Astrocyte of the cerebellum (primary cell): ENCODE results near the gene OSBPL9.

Experiments used
- DNase-seq: peaks from one replicate; pipeline ENCODE4 v3.0.0-alpha.2; 2011; ENCODE audit warnings: low read depth
- H3K4me3 ChIP-seq: 2 replicates; pipeline ENCODE4 v1.5.1; 2011; ENCODE audit warnings: mild to moderate bottlenecking, low read depth, low read length, moderate library complexity
- in situ Hi-C: cut with HindIII; loops from 2 replicates; pipeline ENCODE4 v1.10.0; 2017; ENCODE audit warnings: low sequenced_read_pairs
- TF ChIP-seq, protein P1 (sequence below): IDR thresholded peaks from 2 replicates; pipeline ENCODE4 v1.5.1; 2012; ENCODE audit warnings: low read length, low read depth, moderate library complexity, mild to moderate bottlenecking; ENCODE audit errors: missing control alignments

OSBPL9 gene

DNA sequence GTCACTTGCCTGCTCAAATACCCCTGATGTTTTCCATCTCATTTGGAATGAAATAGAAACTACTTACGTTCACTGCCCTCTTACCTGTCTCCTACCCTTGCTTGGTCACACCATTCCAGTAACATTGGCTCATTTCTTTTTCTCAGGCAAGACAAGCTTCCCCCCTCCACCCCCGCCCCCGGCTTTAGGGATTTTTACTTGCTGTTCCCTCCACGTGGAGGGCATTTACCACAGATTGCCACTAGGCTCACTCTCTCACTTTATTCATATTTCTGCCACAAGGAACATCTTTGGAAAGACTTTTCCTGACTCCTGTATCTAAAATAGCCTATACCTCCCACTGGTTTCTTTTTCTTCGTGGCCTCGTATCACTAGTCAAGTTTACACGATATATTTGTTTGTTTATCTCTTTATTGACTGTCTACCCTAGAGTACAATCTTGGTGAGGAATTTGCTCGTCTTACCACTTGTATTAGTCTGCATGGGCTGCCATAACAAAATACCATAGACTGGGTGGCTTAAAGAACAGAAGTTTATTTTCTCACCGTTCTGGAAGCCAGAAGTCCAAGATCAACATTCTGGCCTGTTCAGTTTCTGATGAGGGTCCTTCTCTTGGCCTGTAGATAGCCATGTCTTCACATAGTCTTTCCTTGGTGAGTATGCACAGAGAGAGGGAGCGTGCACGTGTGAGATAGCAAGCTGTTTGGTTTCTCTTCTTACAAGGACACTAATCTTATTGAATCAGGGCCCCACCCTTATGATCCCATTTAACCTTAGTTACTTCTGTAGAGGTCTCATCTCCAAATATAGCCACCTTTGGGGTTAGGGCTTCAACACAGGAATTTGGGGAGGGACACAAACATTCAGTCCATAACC lies 135.4 kb downstream of the OSBPL9 start:
- DNase-seq: no peak
- TF ChIP-seq, protein P1, sequence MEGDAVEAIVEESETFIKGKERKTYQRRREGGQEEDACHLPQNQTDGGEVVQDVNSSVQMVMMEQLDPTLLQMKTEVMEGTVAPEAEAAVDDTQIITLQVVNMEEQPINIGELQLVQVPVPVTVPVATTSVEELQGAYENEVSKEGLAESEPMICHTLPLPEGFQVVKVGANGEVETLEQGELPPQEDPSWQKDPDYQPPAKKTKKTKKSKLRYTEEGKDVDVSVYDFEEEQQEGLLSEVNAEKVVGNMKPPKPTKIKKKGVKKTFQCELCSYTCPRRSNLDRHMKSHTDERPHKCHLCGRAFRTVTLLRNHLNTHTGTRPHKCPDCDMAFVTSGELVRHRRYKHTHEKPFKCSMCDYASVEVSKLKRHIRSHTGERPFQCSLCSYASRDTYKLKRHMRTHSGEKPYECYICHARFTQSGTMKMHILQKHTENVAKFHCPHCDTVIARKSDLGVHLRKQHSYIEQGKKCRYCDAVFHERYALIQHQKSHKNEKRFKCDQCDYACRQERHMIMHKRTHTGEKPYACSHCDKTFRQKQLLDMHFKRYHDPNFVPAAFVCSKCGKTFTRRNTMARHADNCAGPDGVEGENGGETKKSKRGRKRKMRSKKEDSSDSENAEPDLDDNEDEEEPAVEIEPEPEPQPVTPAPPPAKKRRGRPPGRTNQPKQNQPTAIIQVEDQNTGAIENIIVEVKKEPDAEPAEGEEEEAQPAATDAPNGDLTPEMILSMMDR: no peak
- in situ Hi-C loops: no loop called here
- no peak overlapping the region for H3K4me3 ChIP-seq

DNA sequence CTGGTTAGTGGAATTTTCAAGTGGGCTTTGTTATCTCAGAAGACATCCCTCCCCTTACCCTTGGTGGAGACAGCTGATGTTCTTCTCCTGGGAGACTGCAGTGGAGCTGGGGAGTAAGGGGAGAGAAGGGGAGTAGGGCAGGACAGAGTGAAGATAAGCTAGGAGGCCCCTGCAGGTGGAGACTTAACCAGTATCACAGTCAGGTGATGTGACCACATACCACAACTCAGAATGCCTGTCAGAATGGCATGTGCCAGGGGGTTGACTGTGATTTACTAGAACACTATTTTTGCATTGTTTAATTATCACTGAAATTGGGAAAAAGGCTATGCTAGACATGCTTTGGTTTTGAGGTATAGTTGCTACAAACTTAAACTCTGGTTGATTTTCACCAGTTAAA lies 137.1 kb downstream of the OSBPL9 start:
- in situ Hi-C loops: no loop called here
- TF ChIP-seq, protein P1: no peak
- H3K4me3 ChIP-seq: no peak overlapping the region
- no peak for DNase-seq

DNA sequence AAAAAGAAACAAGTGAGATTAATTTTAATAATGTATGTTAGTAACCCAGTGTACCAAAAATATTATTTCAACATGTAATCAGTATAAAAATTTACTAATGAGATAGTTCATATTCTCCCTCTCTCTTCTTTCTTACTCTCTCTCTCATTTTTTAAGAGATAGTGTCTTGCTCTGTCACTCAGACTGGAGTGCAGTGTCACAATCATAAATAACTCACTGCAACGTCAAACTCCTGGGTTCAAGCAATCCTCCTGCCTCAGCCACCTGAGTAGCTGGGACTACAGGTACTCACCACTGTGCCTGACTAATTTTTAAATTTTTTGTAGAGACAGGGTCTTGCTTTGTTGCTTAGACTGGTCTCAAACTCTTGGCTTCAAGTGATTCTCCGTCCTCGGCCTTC lies 137.8 kb downstream of the OSBPL9 start:
- H3K4me3 ChIP-seq: no peak overlapping the region
- in situ Hi-C loops: no loop called here
- no peak for DNase-seq
- TF ChIP-seq, protein P1: no peak

DNA sequence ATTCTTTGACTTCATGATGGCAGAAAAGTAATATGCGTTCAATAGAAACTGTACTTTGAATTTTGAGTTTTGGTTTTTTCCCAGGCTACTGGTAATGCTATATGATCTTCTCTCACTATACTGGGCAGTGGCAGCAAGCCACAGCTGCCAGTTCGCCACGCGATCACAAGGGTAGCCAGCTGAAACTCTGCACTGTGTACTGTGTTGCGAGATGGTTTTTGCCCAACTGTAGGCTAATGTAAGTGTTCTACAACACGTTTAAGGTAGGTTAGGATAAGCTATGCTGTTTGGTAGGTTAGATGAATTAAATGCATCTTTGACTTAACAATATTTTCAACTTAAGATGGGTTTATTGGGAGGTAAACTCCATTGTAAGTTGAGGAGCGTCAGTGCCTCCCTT lies 138.5 kb downstream of the OSBPL9 start:
- DNase-seq: no peak
- TF ChIP-seq, protein P1: no peak
- no peak overlapping the region for H3K4me3 ChIP-seq
- in situ Hi-C loops: no loop called here

DNA sequence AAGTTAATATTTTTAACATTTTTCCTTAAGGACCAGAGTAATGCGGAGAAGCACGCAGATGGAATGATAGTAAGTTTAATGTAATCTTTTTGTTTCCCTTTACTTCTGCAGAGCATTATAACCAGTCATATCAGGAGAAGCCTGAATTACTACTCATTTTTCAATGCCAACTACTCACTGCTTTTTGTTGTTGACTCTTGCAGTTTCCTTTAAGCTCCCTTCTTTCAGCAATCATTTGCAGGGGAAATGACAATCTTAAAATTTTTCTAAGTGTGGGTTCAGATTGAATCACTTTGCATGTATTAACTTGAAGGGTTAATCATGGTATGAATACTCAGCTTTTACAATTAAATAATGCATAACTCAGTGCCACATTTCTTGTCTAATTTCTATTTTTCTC lies 139.4 kb downstream of the OSBPL9 start:
- DNase-seq: no peak
- in situ Hi-C loops: no loop called here
- no peak overlapping the region for H3K4me3 ChIP-seq
- TF ChIP-seq, protein P1: no peak

DNA sequence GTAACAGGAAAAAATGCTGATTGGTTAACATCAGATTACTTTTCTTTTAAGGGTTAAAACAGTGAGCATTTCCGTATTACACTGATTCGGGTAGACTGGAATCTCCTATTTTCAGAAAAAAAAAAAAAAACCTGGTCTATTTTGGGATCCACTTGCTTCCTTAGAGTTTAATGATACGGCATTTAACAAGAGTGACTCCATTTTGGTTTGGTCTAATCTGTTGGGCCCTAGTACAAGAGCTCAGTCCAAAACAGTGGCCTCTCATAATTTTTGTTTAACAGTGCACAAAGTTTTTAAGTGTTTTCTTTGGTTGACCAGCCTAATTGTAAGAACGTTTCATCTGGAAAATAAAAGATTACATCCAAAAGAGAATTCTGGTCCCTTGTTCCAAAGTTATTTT lies 141.4 kb downstream of the OSBPL9 start:
- no peak overlapping the region for H3K4me3 ChIP-seq
- in situ Hi-C loops: no loop called here
- TF ChIP-seq, protein P1: no peak
- no peak for DNase-seq

DNA sequence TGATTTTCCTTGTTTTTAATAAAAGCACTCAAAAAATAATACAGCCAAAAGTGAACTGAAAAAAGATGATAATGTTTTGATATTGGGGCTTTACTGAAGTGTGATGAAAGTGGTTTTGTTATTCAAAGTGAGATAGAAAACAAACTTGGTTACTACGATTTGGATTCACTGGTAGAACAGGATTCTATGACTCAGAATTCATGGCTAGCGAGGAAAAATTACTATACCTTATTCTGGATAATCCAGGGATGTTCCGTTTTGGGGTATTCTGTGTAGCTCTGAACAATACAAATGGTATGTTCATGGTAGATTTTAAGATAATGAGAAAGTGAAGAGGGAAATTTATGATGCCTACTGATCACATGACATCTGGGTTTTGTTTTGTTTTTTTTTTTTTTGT lies 144.0 kb downstream of the OSBPL9 start:
- TF ChIP-seq, protein P1: no peak
- in situ Hi-C loops: no loop called here
- no peak for DNase-seq
- H3K4me3 ChIP-seq: no peak overlapping the region
